ENCODE measurements around the gene PHETA1.
"Not testable (repeated sequence)": the region's sequence is repeated elsewhere in the genome, so short reads cannot be mapped to it uniquely, and the experiment has no call there.

Gene PHETA1

GRCh38 chr12:111386885-111387284, 18.0 kb upstream of the PHETA1 start:
- no peak overlapping the region for H3K4me3 ChIP-seq (ENCODE audit: control insufficient read depth, low read depth, low read length)
- TF ChIP-seq, protein P1, sequence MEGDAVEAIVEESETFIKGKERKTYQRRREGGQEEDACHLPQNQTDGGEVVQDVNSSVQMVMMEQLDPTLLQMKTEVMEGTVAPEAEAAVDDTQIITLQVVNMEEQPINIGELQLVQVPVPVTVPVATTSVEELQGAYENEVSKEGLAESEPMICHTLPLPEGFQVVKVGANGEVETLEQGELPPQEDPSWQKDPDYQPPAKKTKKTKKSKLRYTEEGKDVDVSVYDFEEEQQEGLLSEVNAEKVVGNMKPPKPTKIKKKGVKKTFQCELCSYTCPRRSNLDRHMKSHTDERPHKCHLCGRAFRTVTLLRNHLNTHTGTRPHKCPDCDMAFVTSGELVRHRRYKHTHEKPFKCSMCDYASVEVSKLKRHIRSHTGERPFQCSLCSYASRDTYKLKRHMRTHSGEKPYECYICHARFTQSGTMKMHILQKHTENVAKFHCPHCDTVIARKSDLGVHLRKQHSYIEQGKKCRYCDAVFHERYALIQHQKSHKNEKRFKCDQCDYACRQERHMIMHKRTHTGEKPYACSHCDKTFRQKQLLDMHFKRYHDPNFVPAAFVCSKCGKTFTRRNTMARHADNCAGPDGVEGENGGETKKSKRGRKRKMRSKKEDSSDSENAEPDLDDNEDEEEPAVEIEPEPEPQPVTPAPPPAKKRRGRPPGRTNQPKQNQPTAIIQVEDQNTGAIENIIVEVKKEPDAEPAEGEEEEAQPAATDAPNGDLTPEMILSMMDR (conservative IDR thresholded peaks at IDR 0.05; ENCODE audit: control insufficient read depth, insufficient read depth, low read depth, low read length), result no peak
- no peak for DNase-seq (ENCODE audit: low read depth)

- no peak overlapping the region for H3K4me3 ChIP-seq (ENCODE audit: control insufficient read depth, low read depth, low read length)
- no peak for DNase-seq (ENCODE audit: low read depth)
- TF ChIP-seq, protein P1 (conservative IDR thresholded peaks at IDR 0.05; ENCODE audit: control insufficient read depth, insufficient read depth, low read depth, low read length), result no peak
These were observed 15.7 kb upstream of the PHETA1 start for GRCh38 chr12:111384596-111384995.

DNA sequence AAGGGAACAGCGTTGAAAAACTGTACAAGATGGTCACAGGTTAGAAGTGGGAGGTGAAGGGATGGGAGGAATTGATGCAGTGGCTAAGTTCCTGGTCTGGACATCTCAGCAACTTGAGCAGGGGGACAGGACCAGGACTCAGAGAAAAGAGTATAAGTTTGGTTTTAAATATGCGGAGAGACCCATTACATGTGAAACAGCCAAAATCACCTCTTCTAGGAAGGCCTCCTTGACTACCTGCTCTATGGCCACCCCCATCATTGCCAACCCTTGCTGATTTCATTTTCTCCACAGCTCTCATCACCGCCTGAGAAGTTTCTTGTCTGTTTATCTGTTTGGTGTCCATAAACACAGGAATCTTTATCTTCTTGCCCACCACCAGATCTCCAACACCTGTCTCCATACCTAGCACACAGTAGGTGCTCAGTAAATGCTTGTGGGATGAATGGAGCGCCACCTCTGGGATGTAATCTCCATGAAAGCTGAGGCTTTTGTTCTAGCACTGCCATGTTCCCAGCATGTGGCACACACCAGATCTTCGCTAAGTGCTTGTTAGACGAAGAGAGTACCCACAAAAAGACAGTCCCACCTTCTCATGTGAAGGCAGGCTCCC, 11.2 kb upstream of the PHETA1 start:
- no peak for DNase-seq (ENCODE audit: low read depth)
- TF ChIP-seq, protein P1 (conservative IDR thresholded peaks at IDR 0.05; ENCODE audit: control insufficient read depth, insufficient read depth, low read depth, low read length), result no peak

GRCh38 chr12:111377440-111377839, 8.5 kb upstream of the PHETA1 start:
- TF ChIP-seq, protein P1 (conservative IDR thresholded peaks at IDR 0.05; ENCODE audit: control insufficient read depth, insufficient read depth, low read depth, low read length), result no peak
- H3K4me3 ChIP-seq (ENCODE audit: control insufficient read depth, low read depth, low read length), result no peak overlapping the region
- no peak for DNase-seq (ENCODE audit: low read depth)

More for the DNA sequence above, 11.2 kb upstream of the PHETA1 start:
- no peak overlapping the region for H3K4me3 ChIP-seq (ENCODE audit: control insufficient read depth, low read depth, low read length)

GRCh38 chr12:111373231-111373630, 4.3 kb upstream of the PHETA1 start:
- DNase-seq (ENCODE audit: low read depth); H3K4me3 ChIP-seq (ENCODE audit: control insufficient read depth, low read depth, low read length): not testable (repeated sequence)

- TF ChIP-seq, protein P1 (conservative IDR thresholded peaks at IDR 0.05; ENCODE audit: control insufficient read depth, insufficient read depth, low read depth, low read length), result no peak
- DNase-seq (ENCODE audit: low read depth), result no peak
- peak overlapping the region; percentile 73 for H3K4me3 ChIP-seq (ENCODE audit: control insufficient read depth, low read depth, low read length)
These were observed 763 bp upstream of the PHETA1 start for GRCh38 chr12:111369496-111370220.

DNA sequence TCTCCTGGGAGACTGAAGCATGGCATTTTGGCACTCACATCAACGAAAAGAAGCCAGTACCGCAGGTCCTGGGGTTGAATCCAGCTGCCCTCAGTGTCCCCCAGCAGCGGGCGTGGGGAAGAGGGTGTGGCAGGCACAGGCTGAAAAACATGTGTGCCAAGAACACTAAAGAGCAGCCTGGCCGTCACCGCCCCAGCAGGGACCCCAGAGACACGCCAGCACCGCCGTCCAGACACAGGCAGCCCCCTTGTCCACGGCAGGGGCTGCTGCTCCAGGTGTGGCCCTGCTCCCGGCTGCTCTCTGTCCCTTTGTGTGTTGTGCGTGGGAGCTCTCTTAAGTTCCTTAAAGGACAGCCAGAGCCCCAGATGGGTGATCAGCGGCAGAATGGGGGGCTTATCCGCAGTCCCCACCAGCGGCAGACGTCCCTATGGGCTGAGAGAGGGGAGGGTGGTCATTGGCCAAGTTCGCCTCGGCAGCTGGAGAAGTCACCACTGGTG, 556 bp downstream of the PHETA1 start:
- DNase-seq (ENCODE audit: low read depth), result no peak
- TF ChIP-seq, protein P1 (conservative IDR thresholded peaks at IDR 0.05; ENCODE audit: control insufficient read depth, insufficient read depth, low read depth, low read length), result no peak
- peak overlapping the region; percentile 73 for H3K4me3 ChIP-seq (ENCODE audit: control insufficient read depth, low read depth, low read length)

Measured in fibroblast of mammary gland (primary cell).